ENCODE data around the gene PDPK1. TPM values are rescaled to one million over a fixed set of nuclear protein-coding genes. Genes with fewer than 3 reads are reported as not detected.
"Not testable (repeated sequence)": the region's sequence is repeated elsewhere in the genome, so short reads cannot be mapped to it uniquely, and the experiment has no call there.

The PDPK1 gene
- polyA plus RNA-seq, 4 donors, result 38.8 to 53.0 (median 49.2) TPM

DNA sequence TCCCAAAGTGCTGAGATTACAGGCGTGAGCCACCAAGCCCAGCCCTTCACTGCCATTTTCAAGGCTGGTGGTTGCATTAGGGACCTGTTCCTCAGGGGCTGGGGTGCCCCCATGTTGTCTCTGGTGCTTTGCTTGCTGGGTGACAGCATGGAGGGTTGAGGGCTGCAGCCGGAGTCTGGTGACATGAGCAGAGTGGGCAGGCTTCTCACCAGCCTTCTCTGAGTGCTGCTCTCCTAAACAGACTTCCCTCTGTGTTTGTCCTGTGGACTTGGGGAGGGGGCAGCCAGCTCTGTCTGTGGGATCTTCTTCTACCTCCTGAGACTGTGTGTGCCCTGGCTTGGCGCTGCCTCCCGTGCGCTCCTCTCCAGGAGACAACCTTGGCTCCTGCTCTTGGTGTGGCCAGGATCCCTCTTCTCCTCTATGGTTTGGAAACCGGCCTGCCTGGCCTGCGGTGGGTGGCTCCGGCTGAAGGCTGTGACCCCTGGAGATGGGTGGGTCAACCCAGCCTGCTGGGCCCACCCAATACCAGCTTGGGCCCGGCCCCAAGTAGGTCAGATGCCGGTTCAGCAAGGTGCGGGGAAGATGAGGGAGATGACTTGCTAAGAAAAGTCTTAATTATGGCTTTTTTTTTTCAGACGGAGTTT, 72.1 kb downstream of the PDPK1 start:
- DNase-seq (ENCODE audit: low read depth in 4 of 4, low spot score in 2 of 4), result no peak

DNA sequence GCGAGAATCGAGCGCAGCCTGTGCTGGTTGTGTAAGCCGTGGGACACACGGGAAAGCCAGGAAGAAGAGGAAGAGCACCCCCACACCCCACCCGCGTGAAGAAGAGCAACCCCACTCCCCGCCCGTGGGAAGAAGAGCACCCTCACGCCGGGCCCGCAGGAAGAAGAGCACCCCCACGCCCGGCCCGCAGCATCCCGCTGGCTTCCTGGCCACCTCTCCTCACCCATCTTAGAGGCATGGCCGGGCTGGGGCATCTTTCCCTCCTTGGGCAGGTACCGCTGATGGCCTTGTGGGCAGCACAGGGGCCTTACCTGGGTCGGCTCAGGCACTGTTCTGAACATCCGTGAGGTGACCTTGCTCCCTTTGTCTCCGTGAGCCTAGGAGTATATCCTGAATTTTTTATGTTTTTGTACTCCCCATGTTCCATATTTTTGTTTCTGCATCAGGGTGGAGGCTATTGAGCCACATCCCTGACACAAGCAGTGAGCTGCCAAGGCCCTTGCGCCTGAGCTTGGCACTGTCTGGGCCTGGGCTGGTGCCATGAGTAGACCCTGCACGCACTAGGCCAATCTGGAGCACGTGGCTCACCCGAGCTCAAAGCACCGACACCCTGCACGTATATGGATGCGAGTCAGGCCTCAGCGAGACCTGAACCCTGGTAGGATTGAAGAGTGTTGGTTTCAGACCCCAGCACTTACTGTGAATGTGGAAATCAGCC, 73.1 kb downstream of the PDPK1 start:
- no peak for DNase-seq (ENCODE audit: low read depth in 4 of 4, low spot score in 2 of 4)

- no peak for DNase-seq (ENCODE audit: low read depth in 4 of 4, low spot score in 2 of 4)
Measured at GRCh38 chr16:2611499-2611862, 73.7 kb downstream of the PDPK1 start.

DNA sequence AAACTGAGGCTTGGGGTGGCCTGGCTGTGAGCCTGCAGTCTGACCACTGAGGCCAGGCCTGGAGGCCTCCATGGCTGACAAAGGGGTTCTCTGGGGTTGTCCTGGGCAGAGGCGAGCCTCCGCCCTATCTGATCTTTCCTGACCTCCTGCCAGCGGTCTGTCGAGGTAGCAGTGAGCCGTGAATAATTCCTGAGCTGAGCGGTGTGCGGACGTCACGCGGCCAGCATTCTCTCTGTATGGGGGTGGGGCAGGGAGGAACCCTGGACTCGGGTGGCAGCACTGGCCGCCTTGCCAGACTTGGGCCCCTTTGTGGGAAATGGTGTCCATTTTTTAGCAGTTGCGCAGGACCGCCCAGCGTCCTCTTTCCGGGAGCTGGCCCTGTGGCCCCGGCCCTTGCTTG, 74.1 kb downstream of the PDPK1 start:
- DNase-seq (ENCODE audit: low read depth in 4 of 4, low spot score in 2 of 4), result not testable (repeated sequence)

DNA sequence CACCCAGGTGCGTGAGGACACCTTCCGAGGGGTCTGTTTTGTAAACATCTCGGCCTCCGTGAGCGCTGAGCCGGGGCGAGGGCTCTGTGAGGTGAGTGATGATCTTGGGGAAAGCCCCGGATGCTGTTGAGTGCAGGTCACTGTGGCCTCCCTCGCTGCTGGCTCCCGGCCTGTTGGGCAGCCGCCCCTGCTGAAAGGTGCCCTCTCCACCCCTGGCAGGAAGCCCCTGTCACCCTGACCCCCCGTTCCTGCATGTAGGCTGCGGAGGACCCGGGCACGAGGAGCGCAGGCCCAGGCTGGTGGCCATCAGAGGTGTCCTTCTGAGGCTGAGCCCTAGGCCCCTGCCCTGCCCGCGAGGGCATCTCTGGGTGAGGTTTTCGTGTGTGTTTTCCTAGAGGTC, 75.4 kb downstream of the PDPK1 start:
- DNase-seq (ENCODE audit: low read depth in 4 of 4, low spot score in 2 of 4), result not testable (repeated sequence)

- no peak for DNase-seq (ENCODE audit: low read depth in 4 of 4, low spot score in 2 of 4)
Measured at GRCh38 chr16:2614761-2615191, 77.0 kb downstream of the PDPK1 start.

DNA sequence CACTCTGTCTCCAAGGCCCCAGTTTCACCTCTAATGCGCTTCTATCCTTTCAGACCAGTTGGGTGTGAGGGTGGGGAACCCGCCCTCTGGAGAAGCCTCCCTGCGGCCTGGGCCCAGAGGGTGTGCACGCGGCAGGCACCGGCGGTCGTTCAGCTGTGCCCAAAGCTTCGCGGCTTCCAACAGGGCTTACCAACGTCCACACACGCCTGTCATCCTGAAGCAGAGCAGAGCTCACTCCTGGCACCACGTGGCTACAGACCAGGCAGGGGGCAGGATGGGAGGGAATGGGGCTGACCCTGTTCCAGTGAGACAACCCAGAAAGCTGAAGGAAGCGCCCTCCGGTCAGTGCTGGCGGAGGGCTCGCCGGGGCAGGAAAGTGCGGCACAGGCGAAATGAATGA, 81.1 kb downstream of the PDPK1 start:
- DNase-seq (ENCODE audit: low read depth in 4 of 4, low spot score in 2 of 4), result not testable (repeated sequence)

- DNase-seq (ENCODE audit: low read depth in 4 of 4, low spot score in 2 of 4), result peak in 1 of 4 donors; percentile 23
Measured at GRCh38 chr16:2619628-2620027, 81.8 kb downstream of the PDPK1 start.

- not testable (repeated sequence) for DNase-seq (ENCODE audit: low read depth in 4 of 4, low spot score in 2 of 4)
Measured at GRCh38 chr16:2620870-2621269, 83.0 kb downstream of the PDPK1 start.

DNA sequence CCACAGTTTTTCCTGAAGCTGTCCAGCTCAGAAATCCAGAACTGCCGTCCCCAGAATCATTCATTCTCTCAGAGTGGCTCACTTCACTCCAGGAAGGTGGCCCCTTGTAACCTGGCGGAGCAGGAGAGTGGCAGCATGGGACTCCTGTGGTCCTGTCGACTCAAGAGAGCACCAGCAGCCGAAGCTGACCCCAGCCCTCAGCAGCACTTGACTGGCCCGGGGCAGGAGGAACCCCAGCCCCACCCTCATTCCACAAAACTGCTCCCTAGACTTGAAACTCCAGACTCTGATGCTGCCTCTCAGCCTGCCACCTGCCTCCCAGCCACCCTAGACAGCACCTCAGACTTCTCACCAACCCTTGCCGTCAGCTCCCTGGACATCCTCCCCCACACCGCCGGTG, 83.6 kb downstream of the PDPK1 start:
- DNase-seq (ENCODE audit: low read depth in 4 of 4, low spot score in 2 of 4), result not testable (repeated sequence)

DNA sequence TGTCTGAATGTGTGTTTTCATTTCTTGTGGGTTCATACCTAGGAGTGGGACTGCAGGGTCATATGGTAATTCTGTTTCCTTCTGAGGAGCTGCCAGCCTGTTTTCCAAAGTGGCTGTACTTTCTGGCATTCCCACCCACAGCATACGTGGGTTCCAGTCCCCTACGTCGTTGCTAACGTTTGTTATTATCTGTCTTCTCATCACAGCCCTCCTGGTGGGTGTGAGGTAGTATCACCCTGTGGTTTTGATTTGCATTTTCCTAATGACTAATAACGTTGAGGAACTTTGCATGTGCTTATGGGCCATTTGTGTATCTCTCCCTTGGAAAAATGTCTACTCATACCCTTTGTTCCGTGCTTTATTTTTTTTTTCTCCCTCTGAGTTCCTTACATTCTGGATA, 89.3 kb downstream of the PDPK1 start:
- DNase-seq (ENCODE audit: low read depth in 4 of 4, low spot score in 2 of 4), result not testable (repeated sequence)

GRCh38 chr16:2631203-2631602, 93.4 kb downstream of the PDPK1 start:
- not testable (repeated sequence) for DNase-seq (ENCODE audit: low read depth in 4 of 4, low spot score in 2 of 4)

GRCh38 chr16:2632291-2632690, 94.5 kb downstream of the PDPK1 start:
- DNase-seq (ENCODE audit: low read depth in 4 of 4, low spot score in 2 of 4), result not testable (repeated sequence)

- not testable (repeated sequence) for DNase-seq (ENCODE audit: low read depth in 4 of 4, low spot score in 2 of 4)
Measured at GRCh38 chr16:2639071-2639721, 101.4 kb downstream of the PDPK1 start.

GRCh38 chr16:2639722-2640072, 101.9 kb downstream of the PDPK1 start:
- DNase-seq (ENCODE audit: low read depth in 4 of 4, low spot score in 2 of 4), result not testable (repeated sequence)

DNA sequence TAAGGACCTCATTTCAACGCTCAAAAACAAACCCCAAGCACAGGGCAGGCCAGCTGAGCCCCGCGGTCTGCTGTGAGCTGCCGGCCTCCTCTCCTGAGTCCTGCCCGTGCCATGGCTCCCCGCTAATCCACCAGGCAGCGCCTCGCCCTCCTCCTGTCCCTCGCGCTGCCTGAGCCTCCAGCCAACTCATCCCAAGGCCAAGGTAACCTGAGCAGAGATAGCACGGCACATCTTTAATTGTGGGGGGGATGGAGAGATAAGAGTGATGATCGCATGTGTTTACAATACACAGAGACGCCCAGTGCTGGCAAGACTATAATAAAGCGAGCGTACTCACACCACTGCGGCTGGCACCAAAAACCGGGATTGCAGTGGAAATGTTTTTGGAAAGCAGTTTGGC, 104.7 kb downstream of the PDPK1 start:
- not testable (repeated sequence) for DNase-seq (ENCODE audit: low read depth in 4 of 4, low spot score in 2 of 4)

DNA sequence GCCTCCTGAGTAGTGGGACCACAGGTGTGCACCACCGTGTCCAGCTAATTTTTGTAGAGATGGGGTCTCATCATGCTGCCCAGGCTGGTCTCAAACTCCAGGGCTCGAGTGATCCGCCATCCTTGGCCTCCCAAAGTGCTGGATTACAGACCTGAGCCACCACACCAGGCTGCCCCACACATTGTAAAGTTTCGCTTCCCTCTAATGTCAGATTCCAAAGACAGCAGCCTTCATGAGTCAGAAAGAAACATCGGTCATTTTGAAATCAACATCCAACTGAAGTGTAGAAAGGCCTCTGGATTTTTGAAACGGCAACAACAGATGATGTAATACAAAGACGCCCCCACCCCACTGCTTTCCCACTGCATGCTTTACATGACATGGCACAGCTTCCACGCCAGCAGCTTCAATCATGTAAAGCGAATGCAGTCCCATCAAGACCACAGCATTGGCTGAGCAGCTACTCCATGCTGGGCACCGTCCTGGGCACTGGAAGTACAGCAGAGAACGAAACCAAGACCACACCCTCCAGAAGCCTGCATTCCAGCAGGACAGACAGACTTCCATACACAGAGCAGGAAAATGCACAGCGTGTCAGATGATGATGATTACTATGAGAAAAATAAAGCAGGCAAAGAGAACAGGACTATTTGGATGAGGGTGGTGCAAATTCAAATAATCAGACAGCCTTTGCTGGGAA, 107.1 kb downstream of the PDPK1 start:
- not testable (repeated sequence) for DNase-seq (ENCODE audit: low read depth in 4 of 4, low spot score in 2 of 4)

DNA sequence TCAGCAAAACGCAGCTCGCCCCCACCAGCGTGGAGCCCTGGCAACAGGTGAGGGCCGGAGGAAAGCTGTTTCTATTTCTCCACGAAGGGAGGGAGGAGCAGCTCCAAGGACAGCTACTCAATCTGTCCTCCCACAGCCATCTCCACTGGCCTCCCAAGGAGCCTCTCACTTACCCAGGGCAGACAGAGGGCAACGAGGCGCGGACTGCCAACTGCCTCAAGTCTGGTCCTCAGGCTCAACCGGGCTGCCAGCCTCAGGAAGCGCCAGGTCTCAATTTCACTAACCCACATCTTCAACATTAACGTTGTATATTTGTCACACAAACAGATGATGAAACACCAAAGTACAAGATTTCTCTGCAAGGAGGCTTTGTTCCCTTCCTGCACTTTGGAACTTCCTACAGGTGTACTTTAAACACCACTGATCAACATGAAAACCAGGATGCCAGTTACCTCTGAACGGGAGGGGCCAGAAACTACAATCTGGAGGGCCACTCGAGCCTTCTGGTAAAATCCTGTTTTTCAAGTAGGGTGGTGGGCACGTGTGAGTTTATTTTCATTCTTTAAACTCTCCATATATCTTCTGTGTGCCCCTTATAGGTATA, 113.5 kb downstream of the PDPK1 start:
- not testable (repeated sequence) for DNase-seq (ENCODE audit: low read depth in 4 of 4, low spot score in 2 of 4)
